GM19035 (cell line): Measurements from ENCODE around the gene RYR3.

Experiments
- ATAC-seq: cut with Tn5 transposase; IDR thresholded peaks from one replicate; pipeline ENCODE4 v1.9.1; 2021; ENCODE audit not compliant: unreplicated experiment

RYR3 gene

GRCh38 chr15:33742306-33742705, 431.5 kb downstream of the RYR3 start:
- no peak for ATAC-seq

DNA sequence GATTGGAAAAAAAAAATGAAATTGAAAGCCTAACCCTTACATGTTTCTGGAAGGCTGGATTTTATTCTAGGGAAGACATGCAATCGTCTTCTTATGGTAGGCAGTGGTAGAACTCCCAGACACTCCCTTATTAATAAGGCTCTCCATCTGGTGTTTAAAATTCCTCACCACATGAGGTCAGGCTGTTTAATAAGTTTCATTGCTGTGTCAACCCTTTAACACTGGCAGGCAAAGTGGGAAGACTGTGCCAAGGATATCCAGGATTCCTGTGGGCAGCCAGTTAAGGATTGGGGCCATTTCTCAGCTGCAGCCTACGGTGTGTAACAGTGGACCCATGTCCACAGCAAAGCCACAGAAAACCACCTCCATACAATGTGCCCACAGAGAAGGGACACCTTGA, 432.0 kb downstream of the RYR3 start:
- no peak for ATAC-seq

DNA sequence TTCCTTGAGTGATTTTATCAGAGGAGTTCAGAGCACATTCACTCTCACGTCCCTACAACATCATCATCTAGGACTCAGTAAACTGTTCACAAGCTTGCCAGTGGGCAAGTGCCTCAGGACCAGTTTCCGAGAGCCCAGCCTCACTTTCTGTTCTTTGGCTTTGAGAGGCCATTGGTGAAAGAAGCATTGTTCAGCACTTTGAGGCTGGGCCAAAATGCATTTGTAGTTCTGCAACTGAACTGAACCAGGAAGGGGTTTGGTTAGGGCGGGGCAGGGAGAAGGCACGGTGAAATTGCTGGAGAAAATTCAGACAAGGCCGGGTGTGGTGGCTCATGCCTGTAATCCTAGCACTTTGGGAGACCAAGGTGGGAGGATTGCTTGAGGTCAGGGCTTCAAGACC, 435.4 kb downstream of the RYR3 start:
- ATAC-seq = no peak

GRCh38 chr15:33753012-33753411, 442.2 kb downstream of the RYR3 start:
- ATAC-seq = no peak

DNA sequence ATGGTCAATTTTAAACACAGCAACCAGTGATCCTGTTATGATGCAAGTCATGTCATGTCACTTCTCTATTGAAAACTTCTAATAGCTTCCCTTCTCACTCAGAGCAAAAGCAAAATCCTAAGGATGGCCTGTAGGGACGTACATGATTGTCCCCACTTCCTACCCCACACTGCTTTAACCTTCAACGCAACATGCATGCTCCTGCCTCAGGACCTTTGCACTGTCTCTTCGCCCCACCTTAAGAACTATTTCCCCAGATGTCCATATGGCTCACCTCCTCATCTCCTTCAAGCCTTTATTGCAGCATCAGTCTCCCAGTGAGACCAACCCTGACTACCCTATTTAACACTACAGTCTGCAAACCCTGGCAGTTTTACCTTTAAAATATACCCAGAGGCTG, 443.5 kb downstream of the RYR3 start:
- no peak for ATAC-seq

DNA sequence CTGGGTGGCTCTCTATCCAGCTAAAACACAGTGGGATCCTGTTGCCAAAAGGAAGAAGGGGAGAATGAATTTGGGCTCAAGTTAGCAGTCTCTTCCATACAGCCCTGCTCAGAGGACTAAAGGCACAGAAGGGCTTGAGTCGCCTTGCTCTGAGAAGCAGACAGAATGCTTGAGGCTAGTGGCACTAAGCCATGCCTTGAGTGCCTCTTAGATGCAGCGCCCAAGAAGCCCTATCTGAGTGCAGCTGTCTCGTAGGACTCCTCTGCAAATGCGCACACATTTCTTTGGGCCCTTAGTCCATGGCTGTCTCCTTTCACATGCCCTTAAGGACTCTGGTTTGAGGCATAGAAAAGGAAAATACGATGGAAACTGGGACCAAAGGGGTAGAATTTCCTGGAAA, 446.2 kb downstream of the RYR3 start:
- ATAC-seq = no peak

DNA sequence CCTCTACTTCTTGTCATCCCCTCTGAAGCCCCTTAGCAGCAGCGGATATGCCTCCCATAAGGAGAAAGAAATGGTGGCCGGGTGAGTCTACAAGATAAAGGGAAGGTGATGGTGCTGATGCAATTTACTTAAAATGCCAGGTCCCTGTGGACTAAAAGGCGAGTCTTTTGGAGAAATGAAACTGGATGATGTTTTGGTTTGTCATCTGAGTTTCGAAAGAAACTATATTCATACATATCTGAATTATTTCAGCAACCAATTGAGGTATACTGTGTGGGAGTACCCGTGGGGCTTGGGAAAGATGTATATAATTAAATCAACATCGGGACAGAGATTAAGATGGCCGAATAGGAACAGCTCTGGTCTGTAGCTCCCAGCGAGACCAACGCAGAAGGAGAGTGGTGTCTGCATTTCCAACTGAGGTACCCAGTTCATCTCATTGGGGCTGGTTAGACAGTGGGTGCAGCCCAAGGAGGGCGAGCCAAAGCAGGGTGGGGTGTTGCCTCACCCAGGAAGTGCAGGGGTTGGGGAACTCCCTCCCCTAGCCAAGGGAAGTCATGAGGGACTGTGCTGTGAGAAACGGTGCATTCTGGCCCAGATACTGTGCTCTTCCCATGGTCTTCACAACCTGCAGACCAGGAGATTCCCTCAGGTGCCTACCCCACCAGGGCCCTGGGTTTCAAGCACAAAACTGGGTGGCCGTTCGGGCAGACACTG, 446.9 kb downstream of the RYR3 start:
- no peak for ATAC-seq

DNA sequence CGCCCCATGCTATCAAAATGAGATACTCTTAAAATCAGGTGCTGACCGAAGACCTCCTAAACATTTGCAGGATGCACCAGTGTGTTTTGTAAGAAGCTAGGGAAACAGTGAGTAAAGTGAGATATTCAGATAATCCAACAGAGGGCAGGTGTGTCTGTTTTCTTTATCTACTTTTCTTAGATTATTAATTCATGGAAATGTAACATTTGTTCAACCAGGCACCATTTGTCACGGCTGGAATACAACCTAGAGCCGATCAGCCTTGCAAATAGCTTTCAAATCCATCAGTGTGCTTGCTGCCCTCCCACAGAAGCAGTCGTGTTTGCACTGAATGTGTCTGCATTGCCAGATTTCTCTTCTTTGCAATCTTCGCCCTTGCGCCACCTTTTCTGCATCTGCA, 455.6 kb downstream of the RYR3 start:
- no peak for ATAC-seq

DNA sequence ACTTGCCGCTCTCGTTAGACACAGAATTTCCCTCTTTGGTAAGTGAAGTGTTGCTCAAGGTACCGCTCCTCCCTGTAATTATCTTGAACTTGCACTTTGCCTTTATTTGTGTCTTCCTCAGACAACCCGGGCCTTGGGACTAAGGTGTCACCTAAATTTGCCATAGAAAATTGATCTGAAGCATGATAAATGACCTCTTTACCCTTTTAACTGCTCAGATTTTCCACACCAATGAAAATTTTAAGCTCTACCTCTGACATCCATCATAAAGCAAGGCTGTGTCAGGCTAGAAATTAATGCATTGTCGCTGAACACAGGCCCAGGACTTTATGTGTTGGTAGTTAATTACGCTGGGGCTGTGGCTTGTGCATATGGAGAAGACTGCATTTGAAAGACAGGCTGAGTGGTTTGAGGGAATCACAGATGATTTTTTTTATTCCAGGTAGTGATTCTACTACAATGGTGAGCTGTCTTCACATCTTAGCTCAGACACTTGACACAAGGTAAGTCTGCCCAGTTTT, 458.0 kb downstream of the RYR3 start:
- no peak for ATAC-seq

GRCh38 chr15:33773969-33774368, 463.2 kb downstream of the RYR3 start:
- no peak for ATAC-seq

DNA sequence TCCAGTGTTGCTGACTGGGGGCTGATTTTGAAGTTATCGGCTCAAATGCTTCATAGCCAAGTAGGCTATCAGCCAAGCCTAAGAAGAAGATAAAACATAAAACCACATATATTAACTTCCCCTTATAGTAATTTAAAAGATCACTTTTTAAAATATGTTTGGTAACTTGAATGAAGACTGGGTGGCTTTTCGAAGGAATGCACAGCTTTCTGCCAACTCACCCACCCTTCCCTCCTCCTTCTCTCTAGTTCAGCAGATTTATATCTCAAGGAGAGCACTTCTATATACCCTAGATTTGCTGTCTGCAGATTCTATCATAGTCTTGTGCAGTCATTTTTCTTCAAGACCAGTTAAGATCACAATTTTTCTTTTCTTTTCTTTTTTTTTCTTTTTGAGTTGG, 468.1 kb downstream of the RYR3 start:
- no peak for ATAC-seq

DNA sequence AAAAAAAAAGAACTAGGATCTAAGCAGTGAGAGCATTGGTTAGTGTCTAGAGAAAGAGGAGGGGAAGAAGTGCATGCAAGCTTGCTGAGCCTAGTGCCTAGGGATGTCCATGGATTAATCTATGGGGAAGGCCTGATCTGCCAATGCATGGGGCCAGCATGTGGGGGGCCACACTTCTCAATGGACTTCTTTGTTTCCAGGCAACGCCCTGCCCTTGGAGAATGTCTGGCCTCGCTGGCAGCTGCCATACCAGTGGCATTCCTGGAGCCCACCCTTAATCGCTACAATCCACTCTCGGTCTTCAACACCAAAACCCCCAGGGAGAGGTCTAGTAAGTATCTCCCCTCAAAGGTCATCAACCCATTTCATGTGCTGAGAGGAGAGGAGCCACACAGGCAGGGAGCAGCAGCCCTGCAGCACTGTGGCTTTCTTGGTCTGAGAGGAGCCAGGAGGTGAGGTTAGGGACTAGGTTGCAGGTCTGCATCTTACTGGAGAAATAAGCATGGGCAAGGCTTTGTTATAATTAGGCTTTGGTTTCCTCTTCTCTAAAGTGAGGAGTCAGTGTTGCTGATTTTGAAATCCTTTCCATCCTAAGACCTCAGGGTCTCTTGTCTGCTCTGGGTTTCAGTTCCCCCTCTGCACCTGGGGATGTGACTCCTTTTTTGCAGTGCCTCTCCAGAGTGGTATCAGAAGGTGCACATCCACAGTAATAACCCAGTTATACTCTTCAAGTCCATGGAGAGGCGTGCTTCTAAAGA, 469.4 kb downstream of the RYR3 start:
- ATAC-seq = no peak

GRCh38 chr15:33782966-33783365, 472.2 kb downstream of the RYR3 start:
- ATAC-seq = no peak

- no peak for ATAC-seq
These were observed 474.6 kb downstream of the RYR3 start for GRCh38 chr15:33785366-33785765.

DNA sequence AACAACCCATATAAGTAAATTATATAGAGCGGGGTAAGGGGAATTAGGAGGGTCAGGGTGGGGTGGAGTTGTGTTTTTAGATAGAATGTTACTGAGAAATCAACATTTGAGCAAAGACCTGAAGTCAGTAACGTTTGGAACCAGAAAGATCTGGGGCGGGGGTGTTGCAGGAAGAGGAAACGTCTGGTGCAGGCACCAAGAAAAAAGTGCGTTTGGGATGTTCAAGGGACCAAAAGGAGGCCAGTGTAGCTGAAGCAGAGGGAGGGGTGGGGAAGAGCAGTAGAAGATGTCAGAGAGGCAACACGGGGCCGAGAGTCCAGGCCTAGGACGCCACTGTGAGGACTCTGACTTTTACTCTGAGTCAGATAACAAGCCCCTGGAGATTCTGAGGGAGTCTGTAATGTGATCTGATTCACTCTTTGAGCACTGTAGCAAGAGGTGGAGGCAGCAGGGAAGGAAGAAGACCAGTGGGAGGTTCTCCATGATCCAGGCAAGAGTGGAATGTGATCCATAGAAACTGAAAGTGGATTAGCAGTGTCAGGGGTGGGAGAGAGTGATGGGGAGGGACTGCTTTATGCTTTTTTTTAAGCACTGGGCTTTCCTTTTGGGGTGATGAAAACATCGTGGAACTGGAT, 478.3 kb downstream of the RYR3 start:
- no peak for ATAC-seq

DNA sequence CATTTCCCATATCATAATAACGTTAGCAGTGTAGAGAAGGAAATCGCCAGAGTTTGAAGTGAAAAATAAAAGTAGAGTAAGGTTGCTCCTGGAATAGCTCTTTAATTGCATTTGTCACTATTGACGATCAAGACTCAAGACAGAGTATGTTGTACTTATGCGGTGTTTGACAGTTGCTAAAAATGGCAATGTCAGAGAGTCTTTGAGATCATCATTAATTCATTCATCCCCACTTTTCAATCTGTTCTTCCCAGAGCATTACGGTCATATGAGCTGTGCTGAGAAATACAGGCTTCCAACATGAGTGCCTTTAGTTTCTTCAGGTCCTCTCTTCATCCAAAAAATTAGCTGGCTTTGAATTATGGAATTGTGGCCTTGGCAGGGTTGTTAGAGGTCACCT, 483.7 kb downstream of the RYR3 start:
- ATAC-seq = no peak

DNA sequence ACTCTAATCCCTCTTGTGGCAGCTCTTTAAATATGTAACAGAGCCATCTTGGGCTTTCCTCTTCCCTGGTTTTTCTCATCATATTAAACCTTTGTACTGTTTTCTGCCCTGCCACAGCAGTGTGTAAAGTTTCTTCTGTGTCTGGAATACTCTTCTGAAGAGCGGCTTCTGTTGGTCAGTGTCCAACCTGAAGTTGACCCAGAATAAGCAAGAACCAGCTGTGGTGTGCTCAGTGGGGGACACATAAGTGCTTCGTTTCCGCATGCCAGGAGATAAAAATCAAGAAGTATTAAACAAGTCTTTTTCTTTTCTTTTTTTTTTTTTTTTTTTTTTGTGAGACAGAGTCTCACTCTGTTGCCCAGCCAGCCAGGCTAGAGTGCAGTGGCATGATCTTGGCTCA, 484.3 kb downstream of the RYR3 start:
- ATAC-seq = no peak

DNA sequence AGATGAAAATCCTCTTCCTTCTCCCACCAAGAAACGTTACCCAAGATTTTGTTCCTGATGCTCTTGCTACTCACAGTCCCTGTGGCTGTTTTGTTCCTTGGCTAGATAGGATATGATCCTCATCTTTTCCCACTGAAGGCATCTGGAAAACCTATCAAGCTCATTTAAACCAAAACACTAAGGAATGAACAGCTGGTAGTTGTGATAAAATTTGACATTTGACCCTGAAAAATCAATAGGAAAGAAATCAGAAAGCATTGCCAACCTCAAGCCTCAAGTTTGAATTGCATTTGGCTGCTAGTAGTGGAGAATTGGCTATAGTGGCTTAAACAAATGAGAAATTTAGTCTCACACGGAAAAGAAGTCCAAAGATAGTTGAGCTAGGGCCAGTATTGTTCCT, 486.9 kb downstream of the RYR3 start:
- no peak for ATAC-seq

- no peak for ATAC-seq
These were observed 491.2 kb downstream of the RYR3 start for GRCh38 chr15:33801954-33802353.

GRCh38 chr15:33807665-33808064, 496.9 kb downstream of the RYR3 start:
- ATAC-seq = no peak

DNA sequence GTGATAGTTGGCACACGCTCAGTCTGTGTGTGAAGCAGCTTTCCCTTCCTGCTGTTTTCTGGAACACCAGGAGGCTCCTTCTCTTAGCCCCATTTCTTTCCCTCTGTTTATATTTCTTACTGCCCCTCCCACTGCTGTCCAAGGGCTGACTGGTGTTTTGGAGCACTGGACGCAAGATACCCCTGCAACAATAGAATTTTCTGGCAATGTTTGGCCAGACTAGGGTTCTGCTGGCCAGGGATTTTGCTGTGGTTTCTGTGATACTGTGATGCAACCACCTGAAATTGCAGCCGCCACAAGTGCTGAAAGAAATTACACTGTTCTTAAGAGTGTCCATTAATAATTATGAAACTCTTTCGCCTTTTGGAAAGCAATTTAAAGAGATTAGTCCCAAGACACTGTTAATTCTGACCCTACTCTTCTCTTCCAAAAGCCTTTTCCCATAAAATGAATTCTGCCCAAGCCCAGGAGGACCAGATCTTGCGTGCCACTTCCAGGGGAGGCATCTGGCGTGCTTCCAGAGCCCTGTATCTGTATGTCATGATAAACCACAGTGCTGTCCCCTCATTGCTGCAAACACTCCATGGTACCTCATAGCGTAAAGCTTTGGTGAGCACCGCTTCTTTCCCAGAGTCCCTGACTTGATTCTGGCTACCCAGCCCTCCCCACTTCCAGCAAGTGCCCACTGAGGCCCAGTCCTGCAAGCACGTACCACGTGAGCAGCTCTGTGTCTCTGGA, 498.1 kb downstream of the RYR3 start:
- ATAC-seq = no peak
